NCI-H187 (cell line): ENCODE measurements around the gene KRTAP5-6.
"Not testable (repeated sequence)": the region's sequence is repeated elsewhere in the genome, so short reads cannot be mapped to it uniquely, and the experiment has no call there.

Source experiments
- DNase-seq, 2 experiments: peaks; one replicate each; lab custom pipeline; 2025; lab: John Stamatoyannopoulos, UW

The KRTAP5-6 gene

DNA sequence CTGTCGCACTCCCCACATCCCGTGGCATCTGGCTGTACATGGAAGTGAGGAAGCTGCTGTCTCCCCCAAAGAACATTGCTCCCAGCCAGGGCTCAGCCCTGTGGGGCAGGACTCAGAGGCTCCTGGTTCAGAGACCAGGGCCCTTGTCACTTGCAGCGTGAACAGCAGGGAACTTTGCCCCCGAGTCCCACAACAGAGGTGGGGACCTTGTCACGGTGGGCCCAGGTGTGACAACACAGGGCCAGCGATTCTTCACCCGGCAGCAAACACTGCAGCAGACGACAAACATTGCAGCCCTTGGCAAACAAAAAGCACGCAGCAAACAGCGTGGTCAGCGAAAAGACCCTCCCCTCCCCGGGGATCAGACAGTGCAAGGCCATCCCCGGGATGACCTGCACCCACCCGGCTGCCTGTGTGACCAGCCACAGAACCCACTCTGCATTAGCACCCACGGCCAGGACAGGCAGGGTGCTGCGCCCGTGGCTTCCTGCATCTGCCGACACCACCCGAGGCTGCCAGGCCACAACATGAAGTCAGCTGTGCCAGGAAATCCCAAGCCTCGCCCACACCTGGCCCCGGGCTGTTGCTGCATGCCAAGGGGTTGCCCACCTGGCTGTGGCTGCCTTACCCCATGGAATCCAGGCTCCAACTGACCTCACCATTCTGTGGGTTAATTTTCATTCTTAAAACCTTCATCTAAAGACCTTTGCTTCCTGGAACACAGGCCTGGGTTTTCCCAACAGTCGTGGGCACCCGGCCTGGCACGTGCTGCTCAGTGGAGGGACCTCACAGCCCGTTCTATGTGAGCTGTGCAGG lies 35.3 kb upstream of the KRTAP5-6 start:
- not testable (repeated sequence) for DNase-seq

DNA sequence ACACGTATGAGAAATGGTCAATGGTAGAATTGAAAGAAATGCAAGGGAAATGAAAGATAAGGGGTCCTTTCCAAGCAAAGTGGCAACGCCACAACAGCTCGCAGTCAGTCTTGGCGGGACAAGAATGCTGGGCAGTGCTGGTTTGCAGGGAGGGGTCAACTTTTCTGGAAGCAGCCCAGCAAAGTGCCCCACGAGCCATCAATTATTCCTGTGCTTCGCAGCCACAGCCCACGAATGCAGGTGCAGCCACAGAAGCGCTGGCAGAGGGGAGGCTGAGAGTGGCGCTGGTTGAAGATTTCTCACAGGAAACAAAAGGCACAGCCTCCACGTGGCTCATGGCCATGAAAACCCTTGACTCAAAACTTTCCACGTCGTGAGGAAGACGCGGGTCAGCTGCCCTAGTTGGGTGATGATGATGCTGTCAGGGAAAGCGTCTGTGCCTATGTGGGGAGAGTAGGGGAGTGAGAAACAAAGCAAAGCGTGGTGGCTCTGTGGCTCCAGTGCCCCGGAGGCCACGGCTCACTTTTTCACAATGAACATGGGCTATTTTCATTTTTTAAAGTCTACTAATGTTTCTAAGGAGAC lies 34.2 kb upstream of the KRTAP5-6 start:
- DNase-seq, result not testable (repeated sequence)

DNA sequence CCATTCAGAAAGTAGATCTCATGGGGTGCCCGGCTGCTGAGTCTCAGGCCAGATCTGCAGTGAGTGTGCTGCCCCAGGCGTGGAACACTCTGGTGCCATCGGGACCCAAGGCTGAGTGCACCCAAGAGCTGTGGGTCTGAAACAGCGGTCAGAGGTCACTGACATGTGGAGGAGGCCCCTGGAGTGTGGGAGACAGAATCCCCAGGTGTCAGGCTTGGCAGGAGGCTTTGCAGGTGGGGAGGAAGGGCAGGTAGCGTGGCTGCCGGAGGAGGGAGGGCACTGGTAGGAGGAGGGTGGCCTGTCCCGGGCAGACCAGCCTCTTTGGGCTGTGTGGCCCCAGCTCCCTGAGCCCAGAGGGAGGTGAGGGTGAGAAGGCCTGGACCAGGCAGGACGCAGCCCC lies 31.7 kb upstream of the KRTAP5-6 start:
- no peak for DNase-seq

DNA sequence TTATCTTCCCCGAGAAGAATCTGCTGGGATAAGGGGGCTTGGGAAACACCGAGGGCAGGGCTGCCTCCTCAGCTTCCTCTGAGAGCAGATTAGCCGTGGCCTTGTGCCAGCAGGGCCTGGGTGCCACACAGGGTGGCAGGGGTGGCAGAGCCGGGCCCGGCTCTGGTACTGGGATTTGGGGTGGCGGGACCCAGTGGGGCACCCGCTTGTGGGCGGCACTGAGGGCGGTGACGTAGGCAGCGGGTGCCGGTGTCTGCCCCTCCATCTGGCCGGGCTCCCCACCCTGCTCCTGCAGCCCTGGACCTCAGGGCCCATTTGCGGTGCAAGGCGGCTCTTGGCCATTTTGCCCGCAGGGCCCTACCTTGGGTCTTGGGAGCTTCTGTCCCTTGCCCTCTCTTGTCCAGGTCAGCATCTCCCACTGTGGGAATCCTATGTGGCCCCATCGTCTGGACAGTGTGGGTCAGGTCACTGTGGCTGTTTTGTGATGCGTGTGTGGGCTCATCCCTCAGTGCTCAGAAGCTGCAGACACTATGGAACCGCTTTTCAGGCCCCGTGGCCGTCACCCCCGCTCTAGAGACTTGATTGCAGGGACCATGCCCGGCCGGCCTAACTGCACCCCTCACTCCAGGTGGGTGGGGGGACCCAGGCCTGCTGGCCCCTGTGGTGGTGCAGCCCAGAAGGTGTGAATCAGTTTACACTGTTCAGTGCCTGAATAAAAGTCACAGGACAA lies 29.7 kb upstream of the KRTAP5-6 start:
- no peak for DNase-seq

DNA sequence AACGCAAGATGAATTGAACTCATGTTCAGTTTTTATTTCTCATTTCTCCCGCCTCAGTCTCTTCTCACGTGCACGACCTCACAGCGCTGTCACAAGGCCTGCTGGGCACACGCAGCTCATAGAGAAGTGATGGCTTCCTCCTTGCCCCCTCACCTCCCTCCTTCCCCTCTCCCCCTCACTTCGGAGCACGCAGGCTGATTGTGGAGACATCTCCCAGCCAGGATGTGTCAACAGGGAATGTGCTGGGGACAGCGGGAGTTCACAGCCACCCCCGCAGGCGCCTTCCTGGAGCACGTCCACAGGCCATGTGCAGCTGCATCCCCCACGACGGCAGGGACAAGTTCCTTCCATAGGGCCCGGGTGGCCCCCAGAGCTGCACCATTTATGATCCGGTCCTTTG lies 29.1 kb upstream of the KRTAP5-6 start:
- DNase-seq, result no peak

GRCh38 chr11:1668911-1669473 lies 28.0 kb upstream of the KRTAP5-6 start:
- DNase-seq, result no peak

GRCh38 chr11:1669546-1670218 lies 27.3 kb upstream of the KRTAP5-6 start:
- DNase-seq, result no peak

GRCh38 chr11:1670457-1670856 lies 26.5 kb upstream of the KRTAP5-6 start:
- not testable (repeated sequence) for DNase-seq

DNA sequence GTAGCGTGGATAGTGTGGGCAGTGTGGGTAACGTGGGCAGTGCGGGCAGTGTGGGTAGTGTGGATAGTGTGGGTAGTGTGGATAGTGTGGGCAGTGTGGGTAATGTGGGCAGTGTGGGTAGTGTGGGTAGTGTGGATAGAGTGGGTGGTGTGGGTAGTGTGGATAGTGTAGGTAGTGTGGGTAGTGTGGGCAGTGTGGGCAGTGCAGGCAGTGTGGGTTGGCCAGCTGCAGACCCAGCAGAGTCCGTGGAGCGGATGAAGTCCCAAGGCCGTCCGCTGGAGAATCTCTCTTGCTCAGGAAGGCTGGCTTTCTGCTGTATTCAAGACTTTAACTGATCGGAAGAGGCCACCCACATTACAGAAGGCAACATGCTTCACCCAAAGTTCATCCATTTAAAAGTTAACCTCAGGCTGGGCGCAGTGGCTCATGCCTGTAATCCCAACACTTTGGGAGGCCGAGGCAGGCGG lies 26.1 kb upstream of the KRTAP5-6 start:
- no peak for DNase-seq

DNA sequence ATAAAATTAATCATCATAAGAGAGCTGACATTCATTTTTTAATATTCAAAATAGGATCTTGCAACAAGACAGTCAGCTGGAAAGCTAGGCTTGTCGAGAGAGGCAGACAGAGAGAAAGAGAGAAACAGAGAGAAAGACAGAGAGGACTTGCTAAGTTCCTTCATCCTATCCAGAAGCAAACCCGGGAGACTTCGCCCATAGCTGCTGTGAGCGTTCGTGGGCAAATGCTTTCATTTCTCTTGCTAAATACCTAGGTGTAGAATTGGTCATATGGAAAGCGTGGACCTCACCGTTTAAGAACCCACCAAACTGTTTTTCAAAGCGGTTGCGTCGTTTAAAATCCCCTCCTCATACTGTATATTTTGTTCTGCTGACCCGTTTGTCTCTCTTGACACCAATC lies 25.3 kb upstream of the KRTAP5-6 start:
- DNase-seq, result no peak

DNA sequence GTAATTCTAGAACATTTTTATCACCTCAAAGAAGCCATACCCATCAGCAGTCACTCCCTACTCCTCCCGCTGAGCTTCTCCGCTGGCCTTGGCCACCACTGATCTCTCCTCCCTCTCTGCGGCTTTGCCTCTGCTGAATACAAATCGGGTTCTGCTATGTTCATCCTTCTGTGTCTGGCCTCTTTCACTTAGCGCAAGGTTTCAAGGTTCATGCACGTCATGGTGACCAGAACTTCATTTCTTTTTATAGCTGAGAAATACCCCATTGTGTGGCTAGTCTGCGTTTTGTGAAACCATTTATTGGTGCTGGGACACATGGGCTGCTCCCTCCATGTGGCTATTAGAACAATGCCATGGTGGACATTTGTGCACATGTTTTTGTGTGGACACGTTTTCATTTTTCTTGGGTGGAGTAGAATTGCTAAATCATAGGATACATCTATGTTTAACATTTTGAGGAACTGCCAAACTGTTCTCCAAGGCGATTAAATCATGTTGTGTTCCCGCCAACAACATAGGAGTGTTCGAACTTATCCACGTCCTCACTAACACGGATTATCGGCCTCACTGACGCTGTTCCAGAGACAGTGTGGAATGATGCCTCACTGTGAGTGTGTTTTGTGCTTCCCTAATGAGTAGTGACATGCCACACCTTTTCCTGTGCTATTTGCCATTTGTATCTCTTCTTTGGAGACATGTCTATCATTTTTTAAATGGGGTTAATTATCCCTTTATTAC lies 24.2 kb upstream of the KRTAP5-6 start:
- DNase-seq, result no peak

DNA sequence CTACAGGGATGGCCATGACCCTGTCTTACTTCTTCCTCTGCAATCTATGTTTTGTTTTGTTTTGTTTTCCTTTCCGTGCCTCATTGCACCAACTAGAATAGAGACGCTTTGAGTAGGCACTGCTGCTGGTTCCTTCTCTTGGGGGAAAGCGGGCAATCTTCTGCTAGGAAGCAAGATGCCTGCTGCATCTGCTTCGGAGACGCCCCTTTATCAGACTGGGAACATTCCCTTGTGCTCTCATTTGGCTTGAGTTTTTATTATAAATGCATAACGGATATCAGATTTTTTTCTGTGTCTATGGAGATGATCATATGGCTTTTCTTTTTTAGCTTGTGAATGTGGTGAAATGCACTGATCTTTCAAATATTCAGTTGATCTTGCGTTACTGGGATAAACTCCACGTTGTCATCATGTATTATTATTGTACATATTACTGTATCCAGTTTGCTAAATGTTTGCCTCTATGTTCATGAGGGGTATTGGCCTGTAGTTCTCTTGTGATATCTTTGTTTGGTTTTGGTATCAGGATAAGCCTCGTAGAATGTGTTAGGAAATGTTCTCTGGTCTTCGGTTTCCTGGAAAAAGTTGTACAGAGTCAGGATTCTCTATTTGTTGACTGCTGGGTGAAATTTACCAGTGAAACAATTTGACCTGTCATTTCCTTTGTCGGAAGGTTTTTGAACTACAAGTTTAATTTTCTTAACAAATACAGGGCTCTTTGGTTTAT lies 23.4 kb upstream of the KRTAP5-6 start:
- no peak for DNase-seq

GRCh38 chr11:1674173-1675131 lies 22.5 kb upstream of the KRTAP5-6 start:
- no peak for DNase-seq

GRCh38 chr11:1675536-1676228 lies 21.3 kb upstream of the KRTAP5-6 start:
- no peak for DNase-seq

GRCh38 chr11:1676229-1676740 lies 20.7 kb upstream of the KRTAP5-6 start:
- no peak for DNase-seq

DNA sequence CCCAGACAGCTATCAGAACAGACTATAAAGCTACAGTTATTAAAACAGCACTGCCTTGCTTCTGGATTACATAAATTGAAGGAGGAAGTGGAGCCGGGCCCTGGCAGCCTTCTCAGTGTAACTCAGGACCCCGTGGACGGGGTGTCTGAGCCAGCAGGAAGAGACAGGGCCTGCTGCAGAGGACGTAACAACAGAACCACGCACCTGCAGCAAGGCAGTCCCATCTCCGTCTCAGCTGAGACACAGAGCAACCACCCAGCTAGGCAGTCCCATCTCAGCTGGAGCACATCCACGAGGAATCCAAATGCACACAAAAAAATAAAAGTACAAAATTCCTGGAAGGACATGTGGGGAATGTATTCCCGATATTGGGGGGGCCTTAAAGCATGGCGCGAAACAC lies 17.1 kb upstream of the KRTAP5-6 start:
- no peak for DNase-seq

- no peak for DNase-seq
Observed at GRCh38 chr11:1682225-1682905, 14.6 kb upstream of the KRTAP5-6 start.

DNA sequence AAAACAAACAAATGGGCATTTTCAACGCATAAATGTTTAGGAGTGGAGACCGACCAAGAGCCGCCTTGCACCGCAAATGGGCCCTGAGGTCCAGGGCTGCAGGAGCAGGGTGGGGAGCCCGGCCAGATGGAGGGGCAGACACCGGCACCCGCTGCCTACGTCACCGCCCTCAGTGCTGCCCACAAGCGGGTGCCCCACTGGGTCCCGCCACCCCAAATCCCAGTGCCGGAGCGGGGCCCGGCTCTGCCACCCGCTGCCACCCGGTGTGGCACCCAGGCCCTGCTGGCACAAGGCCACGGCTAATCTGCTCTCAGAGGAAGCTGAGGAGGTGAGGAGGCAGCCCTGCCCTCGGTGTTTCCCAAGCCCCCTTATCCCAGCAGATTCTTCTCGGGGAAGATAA lies 13.8 kb upstream of the KRTAP5-6 start:
- not testable (repeated sequence) for DNase-seq
